H9 (cell line): ENCODE data around the gene REEP1. TPM values are rescaled to one million over a fixed set of nuclear protein-coding genes. Genes with fewer than 3 reads are reported as not detected.
A peak's percentile ranks its signal among the peaks of the same experiment; 100 is the strongest.

Experiments used
- DNase-seq: peaks from one replicate; pipeline ENCODE4 v3.0.0-alpha.2; 2017
- H2AFZ ChIP-seq: one replicate; pipeline ENCODE4 v1.6.1; 2013; ENCODE audit warnings: mild to moderate bottlenecking, low read length, control low read depth, moderate library complexity
- H2AK5ac ChIP-seq: 2 replicates; pipeline ENCODE4 v1.6.1; 2013; ENCODE audit warnings: low read length, control low read depth, mixed read lengths; ENCODE audit not compliant: insufficient read length
- H2BK120ac ChIP-seq: one replicate; pipeline ENCODE4 v1.6.1; 2013; ENCODE audit warnings: low read depth, mild to moderate bottlenecking, low read length, control low read depth, inconsistent platforms; ENCODE audit not compliant: poor library complexity, severe bottlenecking
- H2BK12ac ChIP-seq: 2 replicates; pipeline ENCODE4 v1.6.1; 2013; ENCODE audit warnings: low read length, control low read depth, mixed read lengths, low read depth; ENCODE audit not compliant: insufficient read length
- H2BK15ac ChIP-seq: 2 replicates; pipeline ENCODE4 v1.6.1; 2013; ENCODE audit warnings: low read depth, low read length, control low read depth
- H2BK20ac ChIP-seq: one replicate; pipeline ENCODE4 v1.6.1; 2013; ENCODE audit warnings: low read depth, mild to moderate bottlenecking, low read length, control low read depth, inconsistent platforms; ENCODE audit not compliant: poor library complexity, severe bottlenecking
- H2BK5ac ChIP-seq: 2 replicates; pipeline ENCODE4 v1.6.1; 2013; ENCODE audit warnings: low read length, control low read depth, mixed read lengths; ENCODE audit not compliant: insufficient read length
- H3K14ac ChIP-seq: 2 replicates; pipeline ENCODE4 v1.6.1; 2013; ENCODE audit warnings: low read length, control low read depth; ENCODE audit not compliant: insufficient read depth
- H3K18ac ChIP-seq: 2 replicates; pipeline ENCODE4 v1.6.1; 2013; ENCODE audit warnings: low read depth, mild to moderate bottlenecking, mixed read lengths, low read length, control low read depth; ENCODE audit not compliant: insufficient read length
- H3K23ac ChIP-seq: 2 replicates; pipeline ENCODE4 v1.6.1; 2013; ENCODE audit warnings: low read length, control low read depth, mixed read lengths, low read depth; ENCODE audit not compliant: insufficient read length
- H3K23me2 ChIP-seq: 2 replicates; pipeline ENCODE4 v1.6.1; 2013; ENCODE audit warnings: low read depth, mild to moderate bottlenecking, mixed read lengths, low read length, control low read depth; ENCODE audit not compliant: insufficient read length, poor library complexity, severe bottlenecking
- H3K27ac ChIP-seq: 2 replicates; pipeline ENCODE4 v1.5.1; 2013; ENCODE audit warnings: low read length, control low read depth, mixed read lengths, low read depth; ENCODE audit not compliant: insufficient read length
- H3K27me3 ChIP-seq: 2 replicates; pipeline ENCODE4 v1.6.1; 2013; ENCODE audit warnings: low read length, control low read depth, inconsistent platforms; ENCODE audit not compliant: insufficient read depth
- H3K4ac ChIP-seq: 2 replicates; pipeline ENCODE4 v1.6.1; 2013; ENCODE audit warnings: low read depth, mild to moderate bottlenecking, control low read depth, inconsistent platforms, low read length, moderate library complexity
- H3K4me1 ChIP-seq: 2 replicates; pipeline ENCODE4 v1.6.1; 2013; ENCODE audit warnings: low read length, control low read depth, inconsistent platforms; ENCODE audit not compliant: insufficient read depth
- H3K4me2 ChIP-seq: 2 replicates; pipeline ENCODE4 v1.6.1; 2013; ENCODE audit warnings: low read length, control low read depth, mixed read lengths; ENCODE audit not compliant: insufficient read length, insufficient read depth
- H3K56ac ChIP-seq: 2 replicates; pipeline ENCODE4 v1.6.1; 2013; ENCODE audit warnings: low read depth, mild to moderate bottlenecking, mixed read lengths, low read length, control low read depth; ENCODE audit not compliant: insufficient read length
- H3K79me1 ChIP-seq: 2 replicates; pipeline ENCODE4 v1.6.1; 2013; ENCODE audit warnings: low read depth, mild to moderate bottlenecking, moderate library complexity, low read length, control low read depth, inconsistent platforms; ENCODE audit not compliant: insufficient read depth, poor library complexity, severe bottlenecking
- H3K79me2 ChIP-seq: 2 replicates; pipeline ENCODE4 v1.6.1; 2013; ENCODE audit warnings: low read length, control low read depth, inconsistent platforms; ENCODE audit not compliant: insufficient read depth
- H3K9ac ChIP-seq: 2 replicates; pipeline ENCODE4 v1.6.1; 2013; ENCODE audit warnings: low read length, control low read depth, mixed read lengths; ENCODE audit not compliant: insufficient read length; ENCODE audit errors: extremely low read depth
- H3K9me3 ChIP-seq: one replicate; pipeline ENCODE4 v1.6.1; 2013; ENCODE audit warnings: low read depth, low read length, inconsistent platforms; ENCODE audit not compliant: control insufficient read depth
- H3T11ph ChIP-seq: one replicate; pipeline ENCODE4 v1.6.1; 2013; ENCODE audit warnings: mild to moderate bottlenecking, low read length, control low read depth, inconsistent platforms
- H4K20me1 ChIP-seq: one replicate; pipeline ENCODE4 v1.6.1; 2013; ENCODE audit not compliant: control insufficient read depth, insufficient read length, insufficient read depth
- H4K5ac ChIP-seq: 2 replicates; pipeline ENCODE4 v1.6.1; 2013; ENCODE audit warnings: low read depth, mild to moderate bottlenecking, mixed read lengths, low read length, control low read depth; ENCODE audit not compliant: insufficient read length
- H4K8ac ChIP-seq: replicated peaks from 2 replicates; pipeline ENCODE4 v1.6.1; 2013; ENCODE audit warnings: low read length, control low read depth, mixed read lengths, low read depth; ENCODE audit not compliant: insufficient read length
- H4K91ac ChIP-seq: 2 replicates; pipeline ENCODE4 v1.6.1; 2013; ENCODE audit warnings: low read depth, mild to moderate bottlenecking, moderate library complexity, mixed read lengths, low read length, control low read depth; ENCODE audit not compliant: insufficient read length
- H3K27ac Mint-ChIP-seq, 3 experiments: 2 replicates in 2 of 3; 3 replicates in 1 of 3; pipeline ENCODE4 v1.8.0; 2020 to 2021; ENCODE audit warnings: mixed read lengths in 3 of 3, mild to moderate bottlenecking in 1 of 3, moderate library complexity in 1 of 3
- H3K27me3 Mint-ChIP-seq: 2 replicates; pipeline ENCODE4 v1.8.0; 2021; ENCODE audit warnings: low read depth, mild to moderate bottlenecking, moderate library complexity, mixed read lengths
- H3K36me3 Mint-ChIP-seq, 3 experiments: 2 replicates in 2 of 3; 3 replicates in 1 of 3; pipeline ENCODE4 v1.8.0; 2020 to 2021; ENCODE audit warnings: low read depth in 3 of 3, mixed read lengths in 3 of 3; ENCODE audit not compliant: insufficient read depth in 1 of 3
- H3K4me1 Mint-ChIP-seq, 2 experiments: 2 replicates each; pipeline ENCODE4 v1.8.0; 2020; ENCODE audit warnings: mixed read lengths in 2 of 2
- H3K4me3 Mint-ChIP-seq, 2 experiments: 2 replicates in 1 of 2; 3 replicates in 1 of 2; pipeline ENCODE4 v1.8.0; 2020 to 2021; ENCODE audit warnings: mild to moderate bottlenecking in 2 of 2, mixed read lengths in 2 of 2, moderate library complexity in 1 of 2
- H3K9me3 Mint-ChIP-seq, 2 experiments: 2 replicates in 1 of 2; 3 replicates in 1 of 2; pipeline ENCODE4 v1.8.0; 2020; ENCODE audit warnings: mild to moderate bottlenecking in 2 of 2, mixed read lengths in 2 of 2, moderate library complexity in 1 of 2
- WGBS: extraction: QIAGEN DNeasy Blood & Tissue Kit; methylation state at CpG from one replicate; pipeline ENCODE4 v1.1.7; 2013; ENCODE audit warnings: missing lambda C conversion rate, low lambda C conversion rate, mixed read lengths; ENCODE audit not compliant: insufficient read length; ENCODE audit errors: extremely low coverage; 5-methylcytosine and 5-hydroxymethylcytosine counted together
- total RNA-seq: library from RNA; stranded (reverse); gene quantifications from 2 replicates; pipeline ENCODE4 v1.2.1, GENCODE V29; 2021
- TF ChIP-seq, protein P1 (sequence below): fragments of 200-600 bp; sonication (generic); conservative IDR thresholded peaks from 3 replicates; pipeline ENCODE4 v1.8.0; 2021; ENCODE audit warnings: antibody characterized with exemption, mild to moderate bottlenecking

Gene REEP1
- total RNA-seq, 1 experiment from 2014 or later: 1.3 TPM

DNA sequence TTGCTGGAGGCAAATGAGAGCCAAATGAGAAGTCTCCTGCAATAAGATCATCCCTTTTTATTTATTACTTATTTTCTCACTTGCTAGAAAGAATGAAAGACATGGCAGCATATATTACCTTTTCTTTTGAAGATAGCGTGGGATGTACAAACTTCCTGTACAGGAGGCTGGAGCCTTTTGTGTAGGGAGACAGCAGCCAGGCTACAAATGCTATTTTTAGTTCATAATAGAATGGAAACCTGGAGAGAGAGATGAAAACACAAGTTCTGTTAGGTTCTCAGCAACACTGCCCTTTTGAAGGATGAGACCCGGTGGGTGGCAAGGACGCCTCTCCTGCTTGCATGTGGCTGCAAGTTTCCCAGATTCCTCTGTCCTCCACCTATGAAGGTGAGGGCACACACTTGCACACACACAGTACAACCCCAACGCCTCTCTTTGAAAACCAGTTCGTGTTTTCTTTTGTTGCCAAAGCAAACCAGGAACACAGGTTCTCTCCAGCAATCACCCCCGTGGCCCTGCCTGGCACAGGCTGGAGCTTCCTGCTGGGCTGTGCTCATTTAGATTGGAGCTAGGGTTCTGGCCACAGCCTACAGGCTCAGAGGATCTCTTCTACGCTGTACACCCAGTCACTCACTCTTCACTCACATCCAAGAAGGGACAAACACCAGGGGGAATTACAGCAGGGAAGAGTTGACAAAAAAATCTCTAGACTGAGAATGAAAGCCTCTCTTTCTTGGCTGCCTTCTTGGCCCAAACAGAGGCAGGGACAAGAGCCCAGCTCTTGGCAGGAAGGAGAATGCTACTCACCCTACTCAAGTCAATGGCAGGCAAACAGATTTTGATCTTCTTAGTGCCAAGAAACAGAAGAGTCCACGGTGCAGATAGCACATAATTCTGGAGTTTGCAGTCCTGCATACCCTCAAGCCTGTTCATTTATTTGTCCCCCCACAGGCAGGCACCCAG is 82.6 kb downstream of the REEP1 start:
- Histone ChIP-seq H3K23ac (no peak overlapping the region), H3K4ac (no peak overlapping the region), H3K4me2 (no peak overlapping the region), H3K18ac (no peak overlapping the region), H4K8ac (no peak overlapping the region), H3K14ac (no peak overlapping the region), H2BK20ac (no peak overlapping the region), H2BK5ac (no peak overlapping the region), H2BK15ac (no peak overlapping the region), H2BK12ac (no peak overlapping the region), H2BK120ac (no peak overlapping the region), H4K5ac (no peak overlapping the region), H3T11ph (no peak overlapping the region), H3K4me1 (peaks cover 4% of the 10 kb centered on the region; the same call in 1 of the 2 replicates), H3K79me2 (no peaks in the 10 kb centered on the region), H3K23me2 (no peaks in the 10 kb centered on the region), H2AFZ (no peak overlapping the region), H3K79me1 (no peaks in the 10 kb centered on the region), H3K27ac (no peak overlapping the region), H4K91ac (no peak overlapping the region), H3K9me3 (no peaks in the 10 kb centered on the region), H4K20me1 (no peaks in the 10 kb centered on the region), H3K56ac (no peak overlapping the region), H3K27me3 (no peaks in the 10 kb centered on the region), H3K9ac (no peak overlapping the region), H2AK5ac (no peak overlapping the region)
- TF ChIP-seq, protein P1, sequence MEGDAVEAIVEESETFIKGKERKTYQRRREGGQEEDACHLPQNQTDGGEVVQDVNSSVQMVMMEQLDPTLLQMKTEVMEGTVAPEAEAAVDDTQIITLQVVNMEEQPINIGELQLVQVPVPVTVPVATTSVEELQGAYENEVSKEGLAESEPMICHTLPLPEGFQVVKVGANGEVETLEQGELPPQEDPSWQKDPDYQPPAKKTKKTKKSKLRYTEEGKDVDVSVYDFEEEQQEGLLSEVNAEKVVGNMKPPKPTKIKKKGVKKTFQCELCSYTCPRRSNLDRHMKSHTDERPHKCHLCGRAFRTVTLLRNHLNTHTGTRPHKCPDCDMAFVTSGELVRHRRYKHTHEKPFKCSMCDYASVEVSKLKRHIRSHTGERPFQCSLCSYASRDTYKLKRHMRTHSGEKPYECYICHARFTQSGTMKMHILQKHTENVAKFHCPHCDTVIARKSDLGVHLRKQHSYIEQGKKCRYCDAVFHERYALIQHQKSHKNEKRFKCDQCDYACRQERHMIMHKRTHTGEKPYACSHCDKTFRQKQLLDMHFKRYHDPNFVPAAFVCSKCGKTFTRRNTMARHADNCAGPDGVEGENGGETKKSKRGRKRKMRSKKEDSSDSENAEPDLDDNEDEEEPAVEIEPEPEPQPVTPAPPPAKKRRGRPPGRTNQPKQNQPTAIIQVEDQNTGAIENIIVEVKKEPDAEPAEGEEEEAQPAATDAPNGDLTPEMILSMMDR: no peak
- Mint-ChIP-seq H3K4me3 (no peak overlapping the region), H3K4me1 (peaks cover 26 to 27% of the 10 kb centered on the region in 2 experiments), H3K27me3 (no peaks in the 10 kb centered on the region; the same call in 1 of the 2 replicates), H3K36me3 (no peaks in the 10 kb centered on the region), H3K9me3 (no peaks in the 10 kb centered on the region; a peak in 1 of 5 replicates), H3K27ac (peak overlapping the region in 1 of 3 experiments; percentile 59; a peak in 2 of 7 replicates)
- DNase-seq: no peak
- WGBS: no CpG with 5 or more reads among the region's 8 CpGs
